HL-60 (cell line): ENCODE data around the gene RFFL.
"Not testable (repeated sequence)": the region's sequence is repeated elsewhere in the genome, so short reads cannot be mapped to it uniquely, and the experiment has no call there.

Experiments used
- DNase-seq, 2 experiments: peaks; one replicate each; pipeline ENCODE4 v3.0.0-alpha.2; 2010 to 2020; ENCODE audit warnings: low read depth in 1 of 2, low spot score in 1 of 2
- H3K27ac ChIP-seq: fragments of 250-450 bp; sonication (Bioruptor Pico); replicated peaks from 2 replicates; pipeline ENCODE4 v1.5.1; 2020; ENCODE audit warnings: mild to moderate bottlenecking, moderate library complexity
- H3K27me3 ChIP-seq: fragments of 250-450 bp; sonication (Bioruptor Pico); 2 replicates; pipeline ENCODE4 v1.5.1; 2021; ENCODE audit warnings: mild to moderate bottlenecking, moderate library complexity; ENCODE audit not compliant: insufficient read depth, poor library complexity, severe bottlenecking
- H3K4me3 ChIP-seq: replicated peaks from 2 replicates; pipeline ENCODE4 v1.5.1; 2011; ENCODE audit warnings: mild to moderate bottlenecking, control low read depth, low read length; ENCODE audit not compliant: insufficient read depth
- CTCF ChIP-seq: IDR thresholded peaks from one replicate; pipeline ENCODE4 v1.5.1; 2011; ENCODE audit warnings: low read length, control low read depth, inconsistent platforms; ENCODE audit not compliant: insufficient read depth
- GABPA ChIP-seq: IDR thresholded peaks from 2 replicates; pipeline ENCODE4 v1.6.1; 2012; ENCODE audit warnings: low read depth
- POLR2AphosphoS5 ChIP-seq: IDR thresholded peaks from 2 replicates; pipeline ENCODE4 v1.6.1; 2012; ENCODE audit warnings: low read depth
- REST ChIP-seq: IDR thresholded peaks from 2 replicates; pipeline ENCODE4 v1.6.1; 2012; ENCODE audit warnings: low read depth; ENCODE audit not compliant: insufficient replicate concordance
- SPI1 ChIP-seq: IDR thresholded peaks from 2 replicates; pipeline ENCODE4 v1.6.1; 2012; ENCODE audit warnings: low read depth, mild to moderate bottlenecking, borderline replicate concordance

The RFFL gene

GRCh38 chr17:35095741-35096140, 32.2 kb upstream of the RFFL start:
- DNase-seq, result no peak
- H3K27ac ChIP-seq, result no peak overlapping the region
- no peaks in the 10 kb centered on the region for H3K27me3 ChIP-seq
- no peak overlapping the region for H3K4me3 ChIP-seq
- TF ChIP-seq CTCF (no peak), SPI1 (no peak), GABPA (no peak)

GRCh38 chr17:35094902-35095301, 31.4 kb upstream of the RFFL start:
- Histone ChIP-seq H3K27ac (no peak overlapping the region), H3K4me3 (no peak overlapping the region), H3K27me3 (no peaks in the 10 kb centered on the region)
- DNase-seq, result no peak
- TF ChIP-seq SPI1 (no peak), REST (no peak), GABPA (no peak), CTCF (no peak), POLR2AphosphoS5 (no peak)

- H3K27me3 ChIP-seq, H3K27ac ChIP-seq, DNase-seq, H3K4me3 ChIP-seq: not testable (repeated sequence)
Observed at GRCh38 chr17:35090707-35091106, 27.2 kb upstream of the RFFL start.

GRCh38 chr17:35089586-35090296, 26.2 kb upstream of the RFFL start:
- DNase-seq, result peak; percentile 64 to 69
- TF ChIP-seq POLR2AphosphoS5 (peak; percentile 70), SPI1 (peak; percentile 57), REST (no peak), GABPA (peak; percentile 21; the same call in 1 of the 2 replicates), CTCF (no peak)
- Histone ChIP-seq H3K27ac (peak overlapping the region; percentile 87), H3K27me3 (no peaks in the 10 kb centered on the region), H3K4me3 (peak overlapping the region; percentile 38)
